Activated CD8-positive, alpha-beta memory T cell treated with anti-CD3 and anti-CD28 coated beads, Interleukin-2, amount 50 U/mL, for 48 hours (primary cell): Measurements from ENCODE around the gene C17orf67.

Experiments used
- DNase-seq: peaks from one replicate; pipeline ENCODE4 v3.0.0-alpha.2; 2020

Gene C17orf67

DNA sequence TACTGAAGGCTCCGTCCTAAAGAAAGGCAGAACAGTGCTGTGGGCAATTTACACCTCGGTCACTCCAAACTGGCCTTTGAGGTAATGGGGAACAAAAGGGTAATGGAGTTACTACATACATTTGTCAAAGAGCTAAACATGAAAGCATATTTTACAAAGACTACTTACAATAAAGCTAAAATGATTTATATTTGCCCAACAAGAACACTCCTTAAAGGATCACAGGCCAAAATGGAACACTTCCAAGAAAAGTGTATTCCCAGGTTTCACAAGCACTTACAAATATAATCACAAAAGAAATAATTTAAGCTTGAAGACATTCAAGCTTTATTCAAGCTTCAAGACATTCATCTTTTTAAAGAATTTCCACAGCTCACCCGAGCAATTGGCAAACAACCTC, 29.3 kb downstream of the C17orf67 start:
- no peak for DNase-seq

DNA sequence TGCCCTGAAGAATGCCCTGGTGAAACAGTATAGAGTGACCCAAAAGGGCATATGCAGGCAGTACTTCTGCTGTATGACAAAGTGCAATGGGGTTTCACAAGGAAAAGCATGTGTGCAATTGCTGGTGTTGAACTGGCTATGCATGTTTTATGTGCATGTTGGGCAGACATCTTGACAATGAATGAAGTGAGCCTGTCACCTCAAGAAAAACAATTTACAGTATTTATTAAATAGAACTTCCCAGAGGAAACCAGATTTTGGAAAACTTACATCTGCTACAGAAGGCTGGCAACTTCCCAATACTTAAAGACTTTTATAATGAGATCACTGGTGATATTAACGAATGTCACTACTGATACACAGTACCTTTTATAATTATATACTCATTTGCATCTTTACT, 30.6 kb downstream of the C17orf67 start:
- DNase-seq = no peak

DNA sequence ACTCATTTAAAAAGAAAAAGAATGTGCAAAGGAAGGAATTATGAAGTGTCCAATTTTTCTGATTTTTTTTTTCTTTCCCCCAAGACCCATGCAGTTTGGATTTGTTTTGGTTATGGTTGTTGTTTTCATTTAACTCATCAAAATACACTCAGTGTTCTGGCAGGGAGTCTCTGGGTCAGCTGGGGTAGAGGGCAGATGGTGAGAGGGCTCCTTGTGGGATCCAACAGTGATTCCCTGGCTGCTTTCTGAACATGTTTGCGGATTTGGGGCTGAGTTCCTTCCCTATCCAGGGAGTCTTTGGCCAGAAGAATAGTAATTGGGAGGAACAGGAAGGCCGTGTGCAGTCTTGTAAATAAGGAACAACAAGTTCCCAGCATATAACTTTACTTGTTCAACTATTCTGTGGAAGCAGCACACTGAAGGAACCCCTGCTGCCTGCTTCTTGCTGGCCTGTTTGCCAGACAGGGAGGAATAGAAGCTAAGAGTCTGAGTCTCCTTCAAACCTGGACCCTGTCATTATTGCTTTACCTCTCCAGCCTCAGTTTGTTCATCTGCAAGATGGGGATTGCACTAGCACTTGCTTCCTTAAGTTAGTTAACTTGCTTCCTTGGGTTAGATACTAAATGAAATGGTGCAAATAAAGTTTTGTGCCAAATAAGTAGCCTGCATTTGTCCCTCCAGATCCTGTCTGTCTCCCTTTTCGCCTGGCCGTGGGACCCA, 32.1 kb downstream of the C17orf67 start:
- DNase-seq = no peak

DNA sequence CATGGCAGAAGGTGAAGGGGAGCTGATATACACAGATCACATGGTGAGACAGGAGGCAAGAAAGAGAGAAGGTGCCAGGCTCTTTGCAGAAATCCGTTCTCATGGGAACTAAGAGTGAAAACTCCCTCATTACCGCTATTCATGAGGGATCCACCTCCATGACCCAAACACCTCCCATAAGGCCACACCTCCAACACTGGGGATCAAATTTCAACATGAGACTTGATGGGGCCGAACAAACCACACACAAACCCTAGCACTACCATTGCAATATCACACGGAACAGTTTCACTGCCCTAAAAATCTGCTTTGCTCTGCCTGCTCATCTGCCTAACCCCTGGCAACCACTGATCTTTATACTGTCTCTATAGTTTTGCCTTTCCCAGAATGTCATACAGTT, 34.8 kb downstream of the C17orf67 start:
- DNase-seq = no peak

DNA sequence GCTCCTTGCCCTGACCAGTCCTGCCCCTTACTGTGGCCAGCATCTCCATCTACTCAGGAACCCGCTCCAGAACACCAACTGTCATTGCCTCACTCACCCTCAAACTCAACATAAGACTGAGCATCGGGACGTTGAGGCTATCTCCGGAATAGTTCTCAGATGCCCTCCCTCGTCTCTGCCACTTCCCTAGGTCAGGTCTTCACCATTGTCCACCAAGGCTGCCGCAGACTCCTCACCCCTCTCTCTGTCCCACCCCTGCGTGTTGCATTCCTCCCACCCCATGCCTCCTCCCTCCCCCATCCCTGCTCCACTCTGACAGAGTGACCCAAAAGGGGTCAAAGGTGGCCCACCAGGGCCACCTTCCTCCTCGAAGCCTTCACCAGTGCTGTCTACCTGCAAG, 37.2 kb downstream of the C17orf67 start:
- no peak for DNase-seq

DNA sequence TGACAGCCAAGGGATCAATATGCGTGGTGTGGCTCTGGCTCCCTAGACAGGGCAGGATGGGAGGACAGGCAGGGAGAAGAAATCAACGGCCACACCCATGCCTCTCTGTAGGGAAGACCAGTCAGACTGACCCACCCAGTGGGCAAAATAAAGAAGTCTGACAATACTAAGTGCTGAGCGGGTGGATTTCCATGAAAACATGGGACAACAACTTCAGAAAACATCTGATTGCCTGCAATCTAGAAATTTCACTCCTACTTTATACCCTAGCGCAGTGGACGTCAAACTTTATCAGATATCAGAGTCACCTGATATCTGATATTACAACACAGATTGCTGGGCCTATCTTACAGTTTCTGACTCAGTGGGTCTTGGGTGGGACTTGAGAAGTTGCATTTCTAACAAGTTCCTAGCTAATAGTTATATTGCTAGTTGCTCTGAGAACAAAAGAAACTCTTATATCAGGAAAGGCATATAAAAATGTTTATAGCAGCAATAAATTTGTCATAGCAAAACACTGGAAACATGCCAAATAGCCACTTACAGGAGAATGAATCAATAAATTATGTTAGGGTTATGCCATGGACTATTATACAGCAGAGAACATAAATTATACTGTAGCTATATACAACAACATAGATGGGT, 38.4 kb downstream of the C17orf67 start:
- DNase-seq = no peak

DNA sequence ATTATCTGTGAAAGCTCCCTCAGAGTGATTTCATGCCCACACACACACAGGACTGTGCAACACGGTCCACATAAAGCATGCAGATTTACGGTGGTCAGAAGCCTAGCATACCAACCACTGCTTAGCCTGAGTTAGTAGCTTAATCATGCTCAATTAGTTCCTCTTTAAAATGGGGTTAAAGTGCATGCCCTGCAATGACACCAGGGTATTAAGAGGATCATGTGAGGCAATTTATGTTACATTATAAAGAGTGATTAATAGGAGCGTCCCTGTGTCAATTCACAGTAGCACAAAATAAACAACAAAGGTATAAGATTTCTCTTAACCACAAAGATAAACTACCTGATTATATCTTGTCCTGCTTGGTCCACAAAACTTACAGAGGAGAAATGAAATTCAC, 39.8 kb downstream of the C17orf67 start:
- no peak for DNase-seq

DNA sequence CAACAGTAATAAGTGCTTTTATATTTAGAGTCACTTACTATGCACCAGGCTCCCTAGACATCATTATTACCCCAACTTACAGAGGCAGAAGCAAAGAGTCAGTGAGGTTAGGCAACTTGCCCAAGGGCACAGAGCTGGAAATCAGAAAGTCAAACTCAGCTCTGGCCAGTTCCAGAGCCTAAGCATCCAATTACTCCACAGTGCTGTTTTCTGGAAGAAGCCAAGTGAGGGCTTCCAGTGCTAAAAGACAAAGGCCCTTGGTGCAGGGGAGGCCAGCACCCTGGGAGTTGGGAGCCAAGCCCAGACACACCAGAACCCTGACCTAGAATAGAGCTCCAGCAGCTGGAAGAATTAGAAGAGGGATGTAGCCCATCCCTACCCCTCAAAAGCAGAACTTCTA, 40.2 kb downstream of the C17orf67 start:
- DNase-seq = no peak

DNA sequence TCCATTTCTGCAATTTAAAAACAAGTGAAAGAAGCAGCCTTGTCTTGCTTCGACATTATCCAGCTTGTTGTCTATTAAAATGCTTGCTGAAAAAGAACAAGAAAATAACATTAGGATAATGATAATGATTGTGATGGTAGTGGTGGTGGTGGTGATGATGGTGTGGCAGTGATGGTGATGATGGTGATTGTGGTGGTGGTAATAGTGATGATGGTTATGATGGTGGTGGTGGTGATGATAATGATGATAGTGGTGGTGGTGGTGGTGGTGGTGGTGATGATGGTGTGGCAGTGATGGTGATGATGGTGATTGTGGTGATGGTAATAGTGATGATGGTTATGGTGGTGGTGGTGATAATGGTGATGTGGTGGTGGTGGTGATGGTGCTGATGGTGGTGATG, 41.5 kb downstream of the C17orf67 start:
- no peak for DNase-seq

DNA sequence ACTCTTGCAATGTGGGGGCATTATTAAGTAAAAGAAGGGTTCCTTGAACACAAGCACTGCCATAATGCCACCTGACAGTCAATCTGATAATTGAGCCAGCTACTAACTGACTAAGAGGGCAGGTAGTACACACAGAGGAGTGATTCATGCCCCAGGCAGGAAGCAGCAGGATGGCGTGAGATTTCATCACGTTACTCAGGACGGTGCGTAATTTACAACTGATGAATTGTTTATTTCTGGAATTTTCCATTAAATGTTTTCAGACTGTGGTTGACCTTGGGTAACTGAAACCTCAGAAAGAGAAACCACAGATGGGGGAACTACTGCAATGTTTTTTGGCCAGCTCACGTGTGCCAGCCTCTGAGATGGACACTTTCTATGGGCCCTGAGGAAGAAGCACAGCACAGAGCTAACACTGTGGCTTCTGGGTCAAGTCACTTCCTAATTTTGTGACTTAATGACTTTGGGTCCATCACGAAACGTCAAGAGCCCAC, 46.7 kb downstream of the C17orf67 start:
- peak; percentile 61 for DNase-seq

DNA sequence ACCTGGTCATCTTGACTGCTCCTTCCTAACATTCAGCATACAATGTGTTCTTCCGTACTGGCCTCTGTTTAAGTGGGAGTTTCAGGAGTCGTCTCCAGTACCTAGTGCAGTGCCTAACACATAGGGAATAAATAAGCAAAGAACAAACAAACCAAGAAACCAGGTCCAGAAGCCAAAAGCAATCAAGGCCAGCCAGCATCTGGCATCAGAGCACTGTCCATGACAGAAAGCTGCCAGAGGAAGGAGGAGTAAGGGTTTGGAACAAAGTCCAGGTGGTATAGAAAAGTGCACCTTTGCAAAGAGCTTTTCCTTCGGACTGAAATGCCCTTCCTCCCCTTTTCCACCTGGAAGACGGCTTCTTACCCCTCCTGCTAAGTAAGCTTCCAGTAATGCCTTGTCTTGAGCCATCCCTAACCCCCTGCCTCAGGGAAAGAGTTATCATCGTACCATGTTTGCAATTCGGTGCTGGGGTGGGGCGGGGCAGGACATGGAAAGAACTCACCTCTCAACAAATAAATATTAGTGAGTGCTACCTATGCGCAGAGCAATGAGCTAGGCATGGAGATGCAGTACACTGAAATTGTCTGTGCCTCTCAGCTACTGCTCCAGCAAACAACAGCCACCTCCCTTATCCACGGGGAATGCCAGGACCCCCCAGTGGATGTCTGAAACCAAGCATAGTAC, 47.6 kb downstream of the C17orf67 start:
- DNase-seq = no peak

DNA sequence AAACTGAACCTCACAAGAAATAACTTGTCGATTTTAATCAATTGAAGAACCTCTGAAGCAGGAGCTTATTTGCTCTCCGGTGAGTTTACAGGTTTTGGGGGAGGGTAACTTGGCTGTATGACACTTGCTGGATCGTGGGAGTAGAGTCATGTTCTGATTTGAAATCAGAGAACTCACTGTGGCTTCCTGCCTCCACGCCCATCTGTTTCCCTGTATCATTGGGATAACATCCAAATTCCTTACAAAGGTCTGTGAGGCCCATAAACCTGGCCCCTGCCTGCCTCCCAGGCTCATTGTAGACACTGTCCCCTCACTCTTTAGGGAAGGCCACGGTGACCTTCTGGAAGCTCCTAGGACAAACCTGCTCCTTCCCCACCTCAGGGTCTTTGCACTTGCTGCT, 48.3 kb downstream of the C17orf67 start:
- DNase-seq = no peak

DNA sequence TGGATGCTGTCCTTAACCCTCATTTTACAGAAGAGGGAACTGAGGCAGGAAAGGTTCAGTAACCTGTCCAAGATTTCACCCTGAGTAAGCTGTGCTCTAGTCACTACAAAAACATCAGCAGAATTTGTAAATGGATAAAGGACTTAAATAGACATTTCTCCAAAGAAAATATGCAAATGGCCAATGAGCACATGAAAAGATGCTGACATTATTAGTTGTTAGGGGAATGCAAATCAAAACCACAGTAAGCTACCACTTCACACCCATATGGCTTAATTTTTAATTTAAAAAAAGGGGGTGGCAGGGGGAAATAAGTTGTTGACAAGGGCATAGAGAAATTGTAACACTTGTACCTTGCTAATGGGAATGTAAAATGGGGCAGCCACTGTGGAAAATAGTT, 51.4 kb downstream of the C17orf67 start:
- no peak for DNase-seq

DNA sequence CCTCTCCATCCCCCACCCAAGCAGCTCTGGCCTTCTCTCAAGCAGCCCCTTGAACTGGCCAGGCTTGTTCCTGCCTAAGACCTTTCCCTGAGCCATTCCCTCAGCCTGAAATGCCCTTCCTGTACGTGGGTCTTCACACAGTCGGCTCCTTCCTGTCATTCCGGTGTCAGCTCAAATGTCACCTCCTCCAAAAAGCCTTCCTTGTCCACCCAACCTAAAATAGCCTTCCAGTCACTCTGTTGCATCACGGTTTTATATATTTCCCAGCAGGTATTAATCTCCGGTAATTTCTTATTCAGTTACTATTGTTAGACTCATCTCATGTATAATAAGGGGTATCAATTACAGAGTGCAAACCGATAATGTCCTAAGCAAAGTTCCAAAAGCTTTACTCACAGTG, 51.8 kb downstream of the C17orf67 start:
- DNase-seq = no peak

DNA sequence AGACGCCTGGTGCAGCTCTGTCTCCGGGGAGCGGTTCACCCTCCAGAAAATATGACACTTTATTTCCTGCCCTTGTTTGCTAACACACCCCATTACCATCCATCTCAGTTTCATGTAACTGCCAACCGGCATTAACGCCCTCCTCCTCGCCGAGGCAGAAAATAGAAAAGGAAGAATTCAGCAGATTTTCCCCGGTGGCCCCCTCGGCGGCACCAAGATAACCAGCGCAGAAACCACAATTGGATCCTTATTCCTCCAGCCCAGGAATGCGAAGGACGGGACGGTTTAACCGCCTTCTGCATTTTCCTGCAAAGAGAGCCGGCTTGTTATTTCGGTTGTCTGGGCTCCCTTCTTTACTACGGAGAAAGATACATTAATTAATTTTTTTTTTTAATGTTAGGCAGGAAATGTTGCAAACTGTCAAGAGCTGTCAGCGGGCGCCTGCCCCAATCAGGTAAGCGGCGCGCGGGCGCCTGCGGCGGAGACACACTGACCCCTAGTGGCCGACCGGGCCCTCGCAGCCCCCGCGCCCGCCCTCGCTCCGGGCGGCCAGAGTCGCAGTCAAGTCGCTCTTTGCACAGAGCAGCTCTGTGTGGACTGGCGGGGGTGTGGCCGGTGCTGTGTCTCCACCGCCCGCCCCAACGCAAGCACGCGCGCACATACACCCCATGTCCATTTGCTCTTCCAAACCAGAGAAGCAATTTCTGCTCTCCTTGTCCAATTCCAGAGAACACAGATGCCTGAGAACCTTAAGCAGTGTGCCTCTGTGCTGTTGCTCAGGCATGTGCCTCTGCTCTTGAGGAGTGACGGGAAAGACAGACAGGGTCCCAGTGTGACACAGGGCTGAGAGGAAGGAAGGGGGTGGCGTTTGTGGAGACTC, 53.6 kb downstream of the C17orf67 start:
- peak; percentile 97 for DNase-seq

DNA sequence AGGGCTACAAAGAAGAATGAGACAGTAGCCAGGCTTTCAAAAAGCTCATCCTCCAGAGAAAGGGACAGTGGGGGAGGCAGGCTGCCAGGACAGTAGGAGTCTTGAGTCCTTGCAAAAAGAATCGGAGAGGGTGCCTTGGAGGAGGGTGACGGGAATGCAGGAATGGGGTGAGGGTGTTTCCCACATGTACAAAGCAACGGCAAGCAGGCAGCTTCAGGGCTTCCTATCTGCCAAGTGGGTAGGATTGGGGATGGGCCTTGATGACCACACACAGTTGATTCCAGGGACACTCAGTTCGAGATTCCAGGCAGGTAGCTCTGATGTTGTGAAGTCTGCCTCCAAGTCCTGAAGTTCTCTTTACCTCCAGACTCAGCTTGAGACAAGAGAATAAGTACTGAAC, 54.4 kb downstream of the C17orf67 start:
- no peak for DNase-seq

DNA sequence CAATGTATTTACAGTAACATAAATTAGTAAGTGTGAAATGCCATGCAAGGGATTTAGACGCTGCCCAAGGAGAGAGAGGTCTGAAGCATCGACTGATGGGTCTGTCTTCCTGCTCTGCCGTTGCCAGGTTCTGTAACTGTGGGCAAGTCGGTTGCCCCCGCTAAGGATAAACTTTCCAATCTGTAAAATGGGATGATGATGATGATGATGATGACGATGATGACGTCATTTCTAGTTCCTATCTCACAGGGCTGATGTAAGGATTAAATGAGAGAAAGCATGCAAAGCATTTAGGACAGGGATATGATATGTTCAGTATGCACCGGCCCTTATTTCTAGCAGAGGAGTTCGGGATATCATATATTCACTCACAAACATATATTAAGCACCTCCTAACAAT, 54.8 kb downstream of the C17orf67 start:
- DNase-seq = no peak

DNA sequence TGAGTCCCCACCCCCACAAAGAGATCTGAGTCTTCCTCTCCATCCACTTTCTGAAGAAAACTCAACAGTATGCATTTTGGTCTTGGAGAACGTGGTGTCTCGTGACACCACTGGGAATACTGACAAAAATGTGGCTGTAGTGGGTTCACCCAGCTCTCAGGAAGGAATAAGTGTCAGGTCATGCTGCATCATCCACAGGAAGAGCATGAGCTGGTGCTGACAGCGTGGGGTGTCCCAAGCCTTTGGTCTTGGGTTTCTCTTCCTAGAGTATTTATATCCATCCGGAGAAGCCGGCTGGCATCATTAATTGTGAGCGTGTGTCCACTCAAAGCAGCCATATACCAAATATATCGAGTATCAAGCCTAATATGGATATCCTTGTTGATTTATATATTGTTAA, 55.9 kb downstream of the C17orf67 start:
- DNase-seq = no peak

DNA sequence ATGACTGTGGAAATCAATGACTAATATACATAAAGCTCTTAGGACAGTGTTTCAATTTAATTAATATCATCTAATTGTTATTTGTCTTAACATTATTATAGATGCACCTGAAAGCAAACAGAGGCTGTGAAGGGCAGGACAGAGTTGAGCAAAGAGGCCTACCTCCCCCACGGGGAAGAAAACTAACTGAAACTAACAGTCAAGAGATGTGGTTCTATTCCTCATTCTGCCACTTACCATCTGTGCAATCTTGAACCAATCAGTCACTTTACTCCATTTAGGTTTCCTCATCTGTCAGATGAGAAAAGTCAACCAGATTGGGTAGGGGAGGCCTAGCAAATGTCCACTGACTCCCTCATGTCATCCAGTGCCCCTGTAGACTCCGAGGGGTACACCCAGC, 59.1 kb downstream of the C17orf67 start:
- no peak for DNase-seq

DNA sequence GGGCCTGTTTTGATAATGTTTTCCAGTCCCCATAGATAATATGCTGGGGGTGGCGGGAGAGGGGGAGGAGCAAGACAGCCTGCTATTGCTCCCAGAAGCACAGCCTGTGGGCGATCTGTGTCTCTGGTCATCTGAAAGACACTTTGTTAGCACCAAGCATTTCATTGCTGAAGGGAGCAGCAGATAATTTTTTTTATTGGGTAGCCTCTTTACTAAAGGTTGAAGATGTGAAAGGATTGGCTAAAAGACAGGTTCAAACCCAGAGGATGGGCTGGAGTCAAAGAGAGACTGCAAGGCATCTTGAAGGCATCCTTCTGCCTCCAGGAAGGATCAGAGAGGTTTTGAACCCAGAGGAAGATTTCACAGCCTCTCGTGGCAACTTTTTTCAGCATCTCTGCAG, 60.6 kb downstream of the C17orf67 start:
- DNase-seq = no peak

DNA sequence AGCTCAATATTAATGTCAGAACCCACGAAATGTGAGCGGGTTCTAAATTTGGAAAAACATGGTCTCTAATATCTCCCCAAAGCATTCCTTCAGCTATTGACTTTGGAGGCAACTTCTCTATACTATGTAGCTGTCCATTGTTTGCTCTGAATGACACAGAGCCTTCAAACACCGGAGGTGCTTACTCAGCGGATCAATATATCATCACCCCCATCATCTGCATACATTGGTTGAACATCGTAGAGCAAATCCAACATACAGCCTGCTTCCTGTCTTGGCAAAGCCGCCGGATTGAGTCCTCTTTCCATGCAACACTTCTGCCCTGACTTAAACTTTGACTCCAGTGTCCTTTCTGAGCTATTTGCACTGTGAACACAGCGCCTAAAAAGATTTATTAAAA, 61.3 kb downstream of the C17orf67 start:
- no peak for DNase-seq

DNA sequence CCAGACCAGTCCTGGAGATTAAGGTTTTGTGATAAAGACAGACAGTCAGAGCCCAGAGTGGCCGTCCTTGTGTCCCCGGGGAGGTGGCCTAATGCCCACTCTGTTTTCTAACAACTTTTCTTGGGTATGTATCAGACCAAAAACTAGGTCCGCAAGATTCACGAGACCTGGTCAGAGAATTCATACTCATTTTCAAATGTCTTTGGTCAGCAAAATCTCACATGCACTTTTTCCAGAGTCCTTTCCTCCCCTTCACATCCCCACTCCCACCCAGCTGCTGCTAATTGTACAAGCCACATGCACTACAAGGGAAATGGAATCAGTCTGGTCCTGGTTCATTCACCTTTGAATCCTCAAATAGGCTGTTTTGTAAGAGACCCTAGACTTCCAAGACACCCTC, 61.7 kb downstream of the C17orf67 start:
- DNase-seq = no peak

DNA sequence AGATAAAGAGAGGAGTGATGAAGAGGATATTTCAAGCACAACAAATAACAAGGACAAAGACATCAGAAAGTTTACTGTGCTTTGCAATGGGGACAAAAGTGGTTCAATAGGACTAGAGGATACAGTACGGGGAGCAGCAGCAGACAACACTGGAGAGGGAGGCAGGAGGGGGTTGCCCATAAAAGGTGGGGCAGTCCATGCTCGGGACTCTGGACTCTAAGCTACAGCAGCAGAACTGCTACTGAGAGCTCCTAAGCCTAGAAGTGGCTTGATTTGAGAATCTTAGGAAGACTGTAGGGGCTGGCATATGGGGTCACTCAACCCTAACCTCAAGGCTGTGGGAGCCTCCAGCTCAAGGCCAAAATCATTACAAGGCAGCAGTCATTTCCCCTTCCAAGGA, 62.2 kb downstream of the C17orf67 start:
- no peak for DNase-seq
